ENCODE measurements around the gene GPRIN3.

The GPRIN3 gene

DNA sequence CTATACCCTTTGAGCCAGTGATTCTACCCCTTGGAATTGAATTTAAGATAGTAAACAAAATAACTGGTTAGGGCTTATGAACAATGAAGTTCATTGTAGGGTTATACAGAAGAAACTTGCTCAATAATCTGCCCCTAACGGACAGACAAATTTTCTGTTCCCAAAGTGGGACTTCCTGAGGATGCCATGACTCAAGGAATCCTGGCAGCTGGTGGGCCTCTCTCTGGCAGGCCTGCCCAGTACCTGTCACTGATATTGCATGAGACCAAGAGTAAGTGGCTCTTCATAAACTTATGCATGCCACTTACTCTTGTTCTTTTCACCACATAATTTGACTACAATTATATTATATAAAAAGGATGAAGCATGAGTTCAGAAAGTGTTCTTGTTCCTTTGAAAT, 41.5 kb downstream of the GPRIN3 start:
- no peak for TF ChIP-seq EZH2phosphoT487 (IDR thresholded peaks at IDR 0.05; ENCODE audit: low read depth)
- TF ChIP-seq, protein P1, sequence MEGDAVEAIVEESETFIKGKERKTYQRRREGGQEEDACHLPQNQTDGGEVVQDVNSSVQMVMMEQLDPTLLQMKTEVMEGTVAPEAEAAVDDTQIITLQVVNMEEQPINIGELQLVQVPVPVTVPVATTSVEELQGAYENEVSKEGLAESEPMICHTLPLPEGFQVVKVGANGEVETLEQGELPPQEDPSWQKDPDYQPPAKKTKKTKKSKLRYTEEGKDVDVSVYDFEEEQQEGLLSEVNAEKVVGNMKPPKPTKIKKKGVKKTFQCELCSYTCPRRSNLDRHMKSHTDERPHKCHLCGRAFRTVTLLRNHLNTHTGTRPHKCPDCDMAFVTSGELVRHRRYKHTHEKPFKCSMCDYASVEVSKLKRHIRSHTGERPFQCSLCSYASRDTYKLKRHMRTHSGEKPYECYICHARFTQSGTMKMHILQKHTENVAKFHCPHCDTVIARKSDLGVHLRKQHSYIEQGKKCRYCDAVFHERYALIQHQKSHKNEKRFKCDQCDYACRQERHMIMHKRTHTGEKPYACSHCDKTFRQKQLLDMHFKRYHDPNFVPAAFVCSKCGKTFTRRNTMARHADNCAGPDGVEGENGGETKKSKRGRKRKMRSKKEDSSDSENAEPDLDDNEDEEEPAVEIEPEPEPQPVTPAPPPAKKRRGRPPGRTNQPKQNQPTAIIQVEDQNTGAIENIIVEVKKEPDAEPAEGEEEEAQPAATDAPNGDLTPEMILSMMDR (IDR thresholded peaks at IDR 0.05; ENCODE audit: low read depth, low read length), result no peak
- Histone ChIP-seq H3K9me3 (ENCODE audit: insufficient read depth, low read length) (0 out of 2 replicates have a peak, but pooled peaks cover 3% of the 10 kb centered on the region), H3K27ac (ENCODE audit: low read length) (no peak overlapping the region), H3K4me1 (ENCODE audit: low read length) (peaks cover 27% of the 10 kb centered on the region), H3K9ac (ENCODE audit: low read length) (no peak overlapping the region), H2AFZ (ENCODE audit: low read depth, low read length) (no peak overlapping the region), H4K20me1 (ENCODE audit: insufficient read depth, low read length) (no peaks in the 10 kb centered on the region), H3K4me2 (ENCODE audit: low read length) (no peak overlapping the region), H3K79me2 (ENCODE audit: low read length) (no peaks in the 10 kb centered on the region), H3K27me3 (ENCODE audit: low read depth, low read length) (no peaks in the 10 kb centered on the region), H3K36me3 (replicated peaks; ENCODE audit: low read depth, low read length) (no peaks in the 10 kb centered on the region), H3K4me3 (ENCODE audit: low read length) (no peak overlapping the region)

DNA sequence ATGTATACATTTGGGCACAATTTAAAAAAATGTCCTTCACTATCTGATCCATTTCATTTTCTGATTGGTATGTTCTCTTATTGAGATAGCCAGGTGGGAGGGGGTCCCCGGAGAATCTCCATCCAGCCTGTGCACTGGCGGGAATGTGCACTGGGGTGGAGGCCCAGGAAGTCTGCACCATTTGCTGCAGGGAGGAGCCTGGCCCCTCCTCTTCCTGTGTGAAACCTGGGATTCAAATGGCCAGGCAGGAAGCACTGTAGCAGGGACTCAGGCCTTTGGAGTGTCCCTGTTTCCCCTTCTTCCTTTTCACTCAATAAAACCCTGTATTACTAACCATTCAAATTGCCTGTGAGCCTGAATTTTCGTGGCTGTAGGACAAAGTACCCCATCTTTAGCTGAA, 44.3 kb downstream of the GPRIN3 start:
- Histone ChIP-seq H3K27me3 (ENCODE audit: low read depth, low read length) (no peaks in the 10 kb centered on the region), H4K20me1 (ENCODE audit: insufficient read depth, low read length) (no peaks in the 10 kb centered on the region), H3K4me1 (ENCODE audit: low read length) (peaks cover 3% of the 10 kb centered on the region), H3K27ac (ENCODE audit: low read length) (no peak overlapping the region), H2AFZ (ENCODE audit: low read depth, low read length) (no peak overlapping the region), H3K9me3 (ENCODE audit: insufficient read depth, low read length) (0 out of 2 replicates have a peak, but pooled peaks cover 3% of the 10 kb centered on the region), H3K36me3 (replicated peaks; ENCODE audit: low read depth, low read length) (no peaks in the 10 kb centered on the region), H3K79me2 (ENCODE audit: low read length) (no peaks in the 10 kb centered on the region), H3K9ac (ENCODE audit: low read length) (no peak overlapping the region), H3K4me2 (ENCODE audit: low read length) (no peak overlapping the region), H3K4me3 (ENCODE audit: low read length) (no peak overlapping the region)
- TF ChIP-seq, protein P1 (IDR thresholded peaks at IDR 0.05; ENCODE audit: low read depth, low read length), result no peak
- no peak for TF ChIP-seq EZH2phosphoT487 (IDR thresholded peaks at IDR 0.05; ENCODE audit: low read depth)

DNA sequence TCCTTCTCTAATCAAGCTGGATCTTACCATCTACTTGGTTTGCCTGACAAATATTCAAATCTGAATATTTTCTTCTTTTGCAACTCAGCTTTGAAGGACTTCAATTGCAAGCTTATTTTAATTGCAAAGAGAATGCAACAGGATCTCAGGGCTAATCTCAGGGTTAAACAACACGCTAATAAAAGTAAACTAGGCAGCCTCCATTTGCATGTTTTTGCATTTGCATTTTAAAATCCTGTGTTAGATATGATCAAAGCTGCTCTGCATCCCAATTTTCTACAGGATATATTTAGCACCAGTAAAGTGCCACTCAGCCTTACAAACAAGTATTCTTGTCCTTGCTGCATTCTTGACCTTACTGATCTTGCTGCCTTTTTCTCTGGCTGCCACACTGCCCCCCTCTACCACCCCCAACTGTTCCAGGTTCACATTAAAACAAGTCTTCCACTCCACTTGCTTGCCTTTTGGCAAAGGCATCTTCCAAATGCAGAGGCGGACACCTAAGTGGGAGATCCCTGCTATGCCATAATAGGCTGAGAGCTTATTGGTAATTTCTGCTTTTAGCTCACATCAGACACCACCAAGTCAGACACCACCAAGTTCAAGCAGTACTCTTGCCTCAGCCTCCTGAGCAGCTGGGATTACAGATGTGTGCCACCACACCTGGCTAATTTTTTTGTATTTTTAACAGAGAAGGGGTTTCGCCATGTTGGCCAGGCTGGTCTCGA, 48.1 kb downstream of the GPRIN3 start:
- Histone ChIP-seq H3K9ac (ENCODE audit: low read length) (no peak overlapping the region), H2AFZ (ENCODE audit: low read depth, low read length) (no peak overlapping the region), H3K36me3 (replicated peaks; ENCODE audit: low read depth, low read length) (no peaks in the 10 kb centered on the region), H3K79me2 (ENCODE audit: low read length) (no peaks in the 10 kb centered on the region), H3K27me3 (ENCODE audit: low read depth, low read length) (peaks cover 12% of the 10 kb centered on the region; the same call in 1 of the 2 replicates), H3K9me3 (ENCODE audit: insufficient read depth, low read length) (no peaks in the 10 kb centered on the region), H3K4me1 (ENCODE audit: low read length) (no peaks in the 10 kb centered on the region), H3K4me3 (ENCODE audit: low read length) (no peak overlapping the region), H4K20me1 (ENCODE audit: insufficient read depth, low read length) (no peaks in the 10 kb centered on the region), H3K27ac (ENCODE audit: low read length) (no peak overlapping the region), H3K4me2 (ENCODE audit: low read length) (no peak overlapping the region)
- TF ChIP-seq EZH2phosphoT487 (IDR thresholded peaks at IDR 0.05; ENCODE audit: low read depth), result no peak
- TF ChIP-seq, protein P1 (IDR thresholded peaks at IDR 0.05; ENCODE audit: low read depth, low read length), result no peak

DNA sequence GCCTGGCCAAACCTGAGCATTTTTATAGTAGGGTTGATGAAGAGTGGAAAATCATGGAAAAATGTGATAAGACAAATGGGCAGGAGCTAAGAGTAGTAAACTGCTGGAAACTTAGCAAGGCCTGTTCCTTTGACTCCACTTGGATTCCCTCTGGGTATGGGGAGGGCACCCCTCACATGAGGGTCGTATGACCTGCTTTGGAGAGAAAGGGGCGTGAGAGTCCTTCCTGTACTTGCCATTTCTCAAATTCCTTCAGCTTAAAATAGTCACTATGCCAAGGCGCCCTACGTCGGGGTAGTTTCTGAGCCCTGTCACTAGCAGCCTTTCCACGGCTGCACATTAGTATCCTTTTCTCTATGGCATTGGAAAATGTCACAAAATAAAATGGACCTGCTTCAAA, 49.1 kb downstream of the GPRIN3 start:
- H3K27me3 ChIP-seq (ENCODE audit: low read depth, low read length), result peaks cover 12% of the 10 kb centered on the region; the same call in 1 of the 2 replicates
- H3K9me3 ChIP-seq (ENCODE audit: insufficient read depth, low read length), result no peaks in the 10 kb centered on the region
- no peak overlapping the region for H3K4me3 ChIP-seq (ENCODE audit: low read length)
- H2AFZ ChIP-seq (ENCODE audit: low read depth, low read length), result no peak overlapping the region
- no peaks in the 10 kb centered on the region for H3K36me3 ChIP-seq (replicated peaks; ENCODE audit: low read depth, low read length)
- no peaks in the 10 kb centered on the region for H3K4me1 ChIP-seq (ENCODE audit: low read length)
- TF ChIP-seq, protein P1 (IDR thresholded peaks at IDR 0.05; ENCODE audit: low read depth, low read length), result no peak
- TF ChIP-seq EZH2phosphoT487 (IDR thresholded peaks at IDR 0.05; ENCODE audit: low read depth), result no peak
- no peak overlapping the region for H3K9ac ChIP-seq (ENCODE audit: low read length)
- no peak overlapping the region for H3K27ac ChIP-seq (ENCODE audit: low read length)
- H4K20me1 ChIP-seq (ENCODE audit: insufficient read depth, low read length), result no peaks in the 10 kb centered on the region
- no peaks in the 10 kb centered on the region for H3K79me2 ChIP-seq (ENCODE audit: low read length)
- H3K4me2 ChIP-seq (ENCODE audit: low read length), result no peak overlapping the region

Measured in OCI-LY3 (cell line).